ENCODE results near the gene IL1RAPL2.
"Not testable (repeated sequence)": the region's sequence is repeated elsewhere in the genome, so short reads cannot be mapped to it uniquely, and the experiment has no call there.

The IL1RAPL2 gene

GRCh38 chrX:105725228-105725627, 1159.2 kb downstream of the IL1RAPL2 start:
- DNase-seq = no peak

DNA sequence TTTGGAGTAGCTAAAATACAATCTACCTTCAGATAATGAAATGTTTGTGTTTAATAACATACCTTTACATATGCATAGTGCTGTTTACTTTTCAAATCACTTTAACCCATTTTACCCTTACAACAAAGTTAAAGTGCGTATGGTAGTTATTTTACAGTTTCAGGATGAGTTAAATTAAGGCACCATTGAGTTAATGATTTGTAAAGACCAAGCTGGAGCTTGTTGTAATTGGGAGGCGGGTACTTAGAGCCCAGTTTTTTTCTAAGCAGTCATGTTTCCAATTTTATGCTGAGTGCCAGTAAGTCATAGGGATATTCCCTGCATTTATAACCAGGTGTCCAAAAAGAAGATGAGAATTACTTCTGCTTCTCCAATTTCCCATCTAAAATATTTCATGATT, 1172.2 kb downstream of the IL1RAPL2 start:
- DNase-seq = no peak

DNA sequence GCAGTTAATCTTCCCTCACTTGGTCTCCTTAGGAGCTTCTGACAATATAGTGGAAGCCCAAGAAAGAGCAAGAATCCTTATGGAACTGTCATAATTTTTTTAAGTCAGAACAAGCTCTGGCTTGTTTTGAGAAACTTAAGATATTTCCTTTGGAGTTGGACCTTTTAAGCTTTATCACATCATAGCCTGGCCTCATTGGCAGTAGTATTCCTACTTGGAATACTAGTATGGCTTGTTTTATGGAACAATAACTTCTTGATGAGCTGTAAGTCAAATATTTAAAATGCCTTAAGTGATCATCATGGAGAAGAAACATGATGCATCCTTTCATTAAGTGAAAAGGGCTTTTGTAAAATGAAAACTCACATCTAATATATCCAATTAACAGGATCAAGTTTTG, 1178.3 kb downstream of the IL1RAPL2 start:
- no peak for DNase-seq

DNA sequence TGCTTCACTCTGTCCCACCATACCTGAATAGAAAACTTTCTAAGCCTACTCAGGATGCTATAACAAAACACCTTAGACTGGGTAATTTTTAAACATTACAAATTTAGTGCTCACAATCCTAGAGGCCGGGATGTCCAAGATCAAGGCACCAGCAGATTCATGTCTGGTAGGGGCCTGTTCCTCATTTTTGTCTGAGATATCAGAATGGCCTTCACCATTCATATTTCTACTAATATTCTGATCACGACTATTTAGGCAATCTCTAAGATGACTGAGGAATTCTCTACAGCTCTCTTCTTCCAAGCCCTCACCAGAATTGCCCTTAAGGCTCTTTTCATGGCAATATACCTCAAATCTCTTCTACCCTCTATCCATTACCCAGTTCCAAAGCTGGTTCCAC, 1178.9 kb downstream of the IL1RAPL2 start:
- no peak for DNase-seq

- DNase-seq = no peak
Measured at GRCh38 chrX:105745863-105746262, 1179.9 kb downstream of the IL1RAPL2 start.

DNA sequence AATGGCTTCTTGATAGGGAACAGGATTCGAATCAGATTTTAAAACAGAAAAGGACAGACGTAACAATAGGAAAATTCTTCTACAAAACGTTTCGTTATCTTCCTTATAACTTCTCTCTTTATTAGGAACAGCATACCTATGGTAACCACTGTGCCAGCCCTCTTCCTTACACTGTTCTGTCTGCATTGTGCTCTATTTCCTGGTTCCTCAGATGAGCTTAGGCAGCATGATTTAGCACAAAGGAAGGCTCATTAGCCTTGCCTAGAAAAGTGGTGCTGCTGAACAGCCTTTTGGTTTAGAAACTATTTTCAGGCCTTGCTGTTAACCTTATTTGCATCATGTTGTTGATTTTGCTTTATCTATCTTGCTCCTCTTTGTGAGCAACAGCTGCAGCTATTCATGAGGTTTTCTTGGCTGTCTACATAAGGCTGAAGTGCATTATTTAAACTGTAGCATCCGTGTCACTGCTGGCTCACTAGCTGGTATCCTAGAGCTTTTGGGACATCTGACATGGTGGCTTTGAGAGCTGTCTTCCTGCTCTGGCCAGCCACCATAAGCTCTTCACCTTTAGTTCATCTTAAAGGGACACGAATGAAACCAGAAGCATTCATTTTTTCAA, 1186.4 kb downstream of the IL1RAPL2 start:
- DNase-seq = no peak

DNA sequence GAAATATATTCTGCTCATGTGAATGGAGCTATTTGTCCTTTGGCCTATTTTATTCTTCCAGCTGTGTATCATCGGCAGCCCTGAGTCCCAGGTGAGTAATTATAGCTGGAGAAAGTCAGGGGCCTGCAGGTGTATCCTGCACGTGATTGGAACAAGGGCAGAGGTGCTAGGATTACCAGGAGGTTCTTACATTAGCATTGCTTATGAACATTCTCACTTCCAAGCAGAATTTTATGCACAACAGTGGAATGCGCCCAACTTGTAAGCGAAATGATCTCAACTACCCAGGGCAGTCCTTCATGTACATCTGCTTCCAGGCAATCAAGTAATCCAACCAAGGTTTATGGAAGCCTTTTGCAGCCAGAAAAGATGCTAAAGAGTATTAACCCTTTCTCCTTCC, 1187.4 kb downstream of the IL1RAPL2 start:
- DNase-seq = no peak

- no peak for DNase-seq
Measured at GRCh38 chrX:105754286-105754964, 1188.4 kb downstream of the IL1RAPL2 start.

- DNase-seq = no peak
Measured at GRCh38 chrX:105755109-105755508, 1189.1 kb downstream of the IL1RAPL2 start.

DNA sequence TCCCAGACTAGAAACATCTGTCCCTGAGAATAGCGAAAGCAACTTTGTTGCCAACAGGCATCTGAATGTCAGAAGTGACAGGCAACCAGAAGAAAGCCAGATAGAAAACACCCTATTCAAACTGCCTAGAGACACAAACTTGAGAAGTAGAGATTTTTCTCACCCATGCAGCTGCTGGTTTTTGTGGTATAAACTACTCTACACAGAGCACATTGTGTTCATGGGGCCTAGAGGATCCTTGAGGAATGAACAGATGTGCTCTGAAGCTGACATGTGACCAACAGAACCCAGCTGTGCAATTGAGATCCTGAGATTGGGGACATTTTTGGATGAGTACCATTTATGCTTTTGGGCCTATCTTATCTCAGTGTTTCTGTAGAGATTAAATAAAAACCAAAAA, 1192.8 kb downstream of the IL1RAPL2 start:
- DNase-seq = no peak

GRCh38 chrX:105759598-105759997, 1193.6 kb downstream of the IL1RAPL2 start:
- DNase-seq = no peak

DNA sequence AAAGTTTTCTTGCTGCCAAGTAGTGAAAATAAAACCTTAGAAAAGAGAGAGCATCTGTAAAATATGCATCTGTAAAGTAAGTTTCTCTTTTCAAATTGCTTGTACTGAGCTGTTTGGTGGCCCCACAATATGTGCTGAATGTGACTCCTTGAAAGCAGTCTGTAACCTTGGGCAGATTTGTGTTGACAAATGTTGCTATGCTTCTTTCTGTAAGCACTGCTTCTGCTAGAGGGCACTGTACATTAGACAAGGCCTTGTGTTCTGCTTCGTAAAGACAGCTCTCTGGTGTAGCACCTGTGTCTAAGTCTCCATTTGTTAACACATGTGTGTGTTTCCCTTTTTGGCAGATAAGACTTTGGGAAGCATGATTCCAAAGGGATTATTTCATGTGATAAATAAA, 1199.7 kb downstream of the IL1RAPL2 start:
- DNase-seq = no peak

DNA sequence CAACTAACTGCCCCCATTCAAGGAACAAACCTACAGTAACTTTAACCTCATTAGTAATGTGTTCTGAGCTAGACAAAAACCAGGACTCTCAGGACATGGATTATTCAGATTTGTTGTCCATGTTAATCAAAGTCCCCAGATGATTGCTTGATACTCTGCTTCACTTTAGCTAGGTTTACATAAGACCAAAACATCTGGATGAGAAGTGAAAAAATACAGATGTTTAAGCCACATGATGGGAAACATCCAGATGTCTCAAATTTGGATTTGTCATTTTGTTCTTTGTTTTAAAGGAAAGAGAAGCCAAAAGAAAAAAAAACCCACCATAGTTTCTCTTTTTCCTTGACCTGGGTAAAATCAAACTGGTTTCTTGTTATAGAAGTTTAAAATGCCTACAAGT, 1207.8 kb downstream of the IL1RAPL2 start:
- DNase-seq = no peak

GRCh38 chrX:105775679-105776078, 1209.7 kb downstream of the IL1RAPL2 start:
- no peak for DNase-seq

DNA sequence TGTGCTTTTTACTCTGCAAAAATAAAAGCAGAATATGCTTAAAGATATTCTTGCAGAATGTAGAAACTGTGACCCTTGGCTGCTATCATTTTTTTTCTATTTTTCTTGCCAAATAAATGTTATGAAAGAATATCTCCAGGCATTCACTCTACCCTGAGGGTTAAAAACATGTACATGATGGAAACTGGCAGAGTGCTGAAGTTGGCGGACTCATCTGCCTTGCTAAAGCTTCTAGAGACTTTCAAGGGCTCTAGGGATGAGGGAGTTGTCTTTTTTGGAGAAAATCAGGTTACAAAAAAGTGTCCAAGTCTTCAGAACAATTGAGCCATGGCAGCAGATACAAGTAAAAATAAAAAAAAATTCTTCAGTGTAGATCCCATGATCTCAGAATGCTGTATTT, 1215.8 kb downstream of the IL1RAPL2 start:
- DNase-seq = no peak

- not testable (repeated sequence) for DNase-seq
Measured at GRCh38 chrX:105796877-105797276, 1230.9 kb downstream of the IL1RAPL2 start.

DNA sequence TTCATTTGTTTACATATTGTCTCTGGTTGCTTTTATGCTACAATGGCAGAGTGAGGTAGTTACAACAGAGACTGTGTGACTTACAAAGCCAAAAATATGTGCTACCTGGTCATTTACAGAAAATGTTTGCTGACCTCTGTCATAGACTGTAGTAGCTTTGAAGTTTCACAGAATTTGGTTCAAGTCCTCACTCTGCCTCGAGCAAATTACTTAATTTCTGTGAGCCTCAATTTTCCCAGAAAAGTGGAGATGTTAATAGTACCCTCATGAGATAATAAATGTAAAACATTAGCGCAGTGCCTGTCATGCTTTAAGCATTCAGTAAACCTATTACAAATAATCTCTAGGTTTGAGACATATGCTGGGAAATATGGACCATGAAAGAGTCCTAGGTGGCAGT, 1237.9 kb downstream of the IL1RAPL2 start:
- DNase-seq = no peak

- DNase-seq = not testable (repeated sequence)
Measured at GRCh38 chrX:105805655-105806054, 1239.7 kb downstream of the IL1RAPL2 start.

DNA sequence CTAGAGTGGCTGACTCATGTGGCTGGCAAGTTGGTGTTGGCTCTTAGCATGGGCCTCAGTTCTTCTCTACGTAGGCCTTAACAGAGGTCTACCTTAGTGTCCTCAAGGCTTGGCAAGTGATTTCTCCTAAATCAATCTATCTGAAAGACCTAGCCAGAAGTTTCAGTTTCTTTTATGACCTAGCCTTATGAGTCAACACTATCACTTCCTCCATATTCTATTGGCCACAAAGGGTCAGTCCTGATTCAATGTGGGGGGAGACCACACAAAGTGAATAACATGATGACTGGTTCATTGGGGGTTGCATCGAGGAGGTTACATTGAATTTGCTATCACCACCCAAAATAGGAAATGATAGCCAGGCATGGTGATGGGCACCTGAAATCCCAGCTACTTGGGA, 1250.5 kb downstream of the IL1RAPL2 start:
- no peak for DNase-seq
